Gastroesophageal sphincter (tissue), 3 donors: Measurements from ENCODE around the gene DUSP15.

Experiments used
- POLR2A ChIP-seq, 2 donors: fragments of 450-650 bp; IDR thresholded peaks; one replicate each; pipeline ENCODE4 v1.6.1; 2017; ENCODE audit warnings: antibody characterized with exemption in 2 of 2, mild to moderate bottlenecking in 2 of 2, moderate library complexity in 1 of 2
- POLR2AphosphoS5 ChIP-seq: sonication (generic); formaldehyde crosslinking; IDR thresholded peaks from one replicate; pipeline ENCODE4 v1.6.1; 2017; ENCODE audit warnings: antibody characterized with exemption
- TF ChIP-seq, protein P1 (sequence below), 4 experiments: fragments of 200-600 bp in 2 of 4; fragments of 450-650 bp in 2 of 4; sonication (generic) in 1 of 4; IDR thresholded peaks; one replicate each; pipeline ENCODE4 v1.5.1; 2017 to 2019; ENCODE audit warnings: antibody characterized with exemption in 4 of 4, mild to moderate bottlenecking in 2 of 4, moderate library complexity in 2 of 4

DNA sequence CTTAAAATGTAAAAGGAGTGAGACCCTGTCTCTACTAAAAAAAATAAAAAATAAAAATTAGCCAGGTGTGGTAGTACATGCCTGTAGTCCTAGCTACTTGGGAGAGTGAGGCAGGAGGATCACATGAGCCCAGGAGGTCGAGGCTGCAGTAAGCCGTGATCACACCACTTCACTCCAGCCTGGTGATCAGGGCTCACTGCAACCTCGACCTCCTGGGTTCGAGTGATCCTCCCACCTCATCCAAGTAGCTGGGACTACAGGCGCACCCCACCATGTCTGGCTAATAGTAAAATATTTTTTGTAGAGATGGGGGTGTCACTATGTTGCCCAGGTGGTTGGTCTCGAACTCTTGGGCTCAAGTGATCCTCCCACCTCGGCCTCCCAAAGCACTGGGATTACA is 16.8 kb downstream of the DUSP15 start:
- TF ChIP-seq POLR2A (IDR thresholded peaks at IDR 0.05) (no peak), POLR2AphosphoS5 (no peak)
- TF ChIP-seq, protein P1, sequence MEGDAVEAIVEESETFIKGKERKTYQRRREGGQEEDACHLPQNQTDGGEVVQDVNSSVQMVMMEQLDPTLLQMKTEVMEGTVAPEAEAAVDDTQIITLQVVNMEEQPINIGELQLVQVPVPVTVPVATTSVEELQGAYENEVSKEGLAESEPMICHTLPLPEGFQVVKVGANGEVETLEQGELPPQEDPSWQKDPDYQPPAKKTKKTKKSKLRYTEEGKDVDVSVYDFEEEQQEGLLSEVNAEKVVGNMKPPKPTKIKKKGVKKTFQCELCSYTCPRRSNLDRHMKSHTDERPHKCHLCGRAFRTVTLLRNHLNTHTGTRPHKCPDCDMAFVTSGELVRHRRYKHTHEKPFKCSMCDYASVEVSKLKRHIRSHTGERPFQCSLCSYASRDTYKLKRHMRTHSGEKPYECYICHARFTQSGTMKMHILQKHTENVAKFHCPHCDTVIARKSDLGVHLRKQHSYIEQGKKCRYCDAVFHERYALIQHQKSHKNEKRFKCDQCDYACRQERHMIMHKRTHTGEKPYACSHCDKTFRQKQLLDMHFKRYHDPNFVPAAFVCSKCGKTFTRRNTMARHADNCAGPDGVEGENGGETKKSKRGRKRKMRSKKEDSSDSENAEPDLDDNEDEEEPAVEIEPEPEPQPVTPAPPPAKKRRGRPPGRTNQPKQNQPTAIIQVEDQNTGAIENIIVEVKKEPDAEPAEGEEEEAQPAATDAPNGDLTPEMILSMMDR (IDR thresholded peaks at IDR 0.05) = no peak
